Lower leg skin (tissue), 3 donors: ENCODE measurements around the gene NEDD8.

Experiments
- CTCF ChIP-seq, 3 donors: fragments of 450-650 bp; IDR thresholded peaks; one replicate each; pipeline ENCODE4 v1.5.1; 2016; ENCODE audit warnings: antibody characterized with exemption in 3 of 3, mild to moderate bottlenecking in 3 of 3, moderate library complexity in 2 of 3
- POLR2A ChIP-seq, 2 donors: fragments of 450-650 bp; IDR thresholded peaks; one replicate each; pipeline ENCODE4 v1.6.1; 2016 to 2017; ENCODE audit warnings: antibody characterized with exemption in 2 of 2, mild to moderate bottlenecking in 1 of 2, moderate library complexity in 1 of 2

- no peak for TF ChIP-seq CTCF (IDR thresholded peaks at IDR 0.05)
- TF ChIP-seq POLR2A (IDR thresholded peaks at IDR 0.05) = no peak
Measured at GRCh38 chr14:24237463-24237955, 5.3 kb upstream of the NEDD8 start.
